H1 (cell line): ENCODE results near the gene YAF2. TPM values are rescaled to one million over a fixed set of nuclear protein-coding genes. Genes with fewer than 3 reads are reported as not detected.

ENCODE experiments used
- CTCF ChIA-PET: fragments of 300-600 bp; sonication (Branson Sonifier 250); formaldehyde crosslinking; loops from one replicate; lab custom pipeline; 2021; ENCODE audit not compliant: partially characterized antibody; lab: Charles Lee
- POLR2A ChIA-PET: fragments of 300-600 bp; sonication (Branson Sonifier 250); formaldehyde crosslinking; loops from one replicate; lab custom pipeline; 2021; ENCODE audit warnings: inconsistent platforms; ENCODE audit not compliant: partially characterized antibody; lab: Charles Lee
- DNase-seq, 2 experiments: peaks; one replicate each; pipeline versions ENCODE4 v3.0.0 to v3.0.0-alpha.2; 2010 to 2022; ENCODE audit warnings: low spot score in 2 of 2, low read depth in 1 of 2, mixed read lengths in 1 of 2
- FAIRE-seq: peaks from 2 replicates; lab custom pipeline; 2011; peaks lifted over from hg19 to GRCh38; lab: Jason Lieb, UNC
- H2AFZ ChIP-seq: 2 replicates; pipeline ENCODE4 v1.8.1; 2012; ENCODE audit warnings: low read length, inconsistent platforms
- H2AK5ac ChIP-seq: 2 replicates; pipeline ENCODE4 v1.6.1; 2013; ENCODE audit warnings: low read depth, low read length
- H2BK120ac ChIP-seq: replicated peaks from 2 replicates; pipeline ENCODE3; 2013; ENCODE audit warnings: low read depth, low read length, inconsistent platforms
- H2BK12ac ChIP-seq: 2 replicates; pipeline ENCODE4 v1.6.1; 2013; ENCODE audit warnings: low read depth, low read length
- H2BK15ac ChIP-seq: 2 replicates; pipeline ENCODE4 v1.6.1; 2013; ENCODE audit warnings: low read length
- H2BK20ac ChIP-seq: 2 replicates; pipeline ENCODE4 v1.6.1; 2013; ENCODE audit warnings: low read length
- H2BK5ac ChIP-seq: 2 replicates; pipeline ENCODE4 v1.6.1; 2013; ENCODE audit warnings: low read depth, low read length
- H3K14ac ChIP-seq: 2 replicates; pipeline ENCODE4 v1.6.1; 2013; ENCODE audit warnings: inconsistent platforms; ENCODE audit not compliant: insufficient read length
- H3K18ac ChIP-seq: 2 replicates; pipeline ENCODE4 v1.6.1; 2013; ENCODE audit warnings: low read length; ENCODE audit errors: extremely low read depth
- H3K23ac ChIP-seq: 2 replicates; pipeline ENCODE4 v1.6.1; 2013; ENCODE audit warnings: inconsistent platforms; ENCODE audit not compliant: insufficient read length
- H3K23me2 ChIP-seq: 2 replicates; pipeline ENCODE4 v1.6.1; 2013; ENCODE audit warnings: low read depth, low read length
- H3K27ac ChIP-seq: 2 replicates; pipeline ENCODE4 v1.6.1; 2011; ENCODE audit warnings: low read depth, low read length, inconsistent platforms
- H3K27me3 ChIP-seq, 4 experiments: replicated peaks in 1 of 4; 1 replicate in 1 of 4; 2 replicates in 3 of 4; pipeline versions ENCODE4 v1.6.1 to v1.8.1; 2011 to 2013; ENCODE audit warnings: low read length in 3 of 4, mild to moderate bottlenecking in 3 of 4, inconsistent platforms in 2 of 4, mixed read lengths in 2 of 4, moderate library complexity in 1 of 4; ENCODE audit not compliant: control insufficient read depth in 3 of 4, insufficient read depth in 3 of 4; ENCODE audit errors: extremely low read depth in 1 of 4
- H3K36me3 ChIP-seq, 4 experiments: 2 replicates each; pipeline versions ENCODE4 v1.6.1 to v1.8.1; 2011 to 2013; ENCODE audit warnings: mild to moderate bottlenecking in 4 of 4, low read length in 3 of 4, moderate library complexity in 2 of 4, control low read depth in 1 of 4, inconsistent platforms in 1 of 4; ENCODE audit not compliant: insufficient read depth in 4 of 4, control insufficient read depth in 2 of 4
- H3K4ac ChIP-seq: replicated peaks from 2 replicates; pipeline ENCODE3; 2013; ENCODE audit warnings: low read length, low read depth, mixed read lengths, inconsistent platforms; ENCODE audit not compliant: insufficient read length
- H3K4me1 ChIP-seq, 4 experiments: replicated peaks in 1 of 4; 1 replicate in 1 of 4; 2 replicates in 3 of 4; pipeline versions ENCODE4 v1.6.1 to v1.8.1; 2011 to 2013; ENCODE audit warnings: low read length in 3 of 4, inconsistent platforms in 2 of 4, mixed read lengths in 1 of 4; ENCODE audit not compliant: insufficient read depth in 4 of 4, control insufficient read depth in 3 of 4
- H3K4me2 ChIP-seq, 2 experiments: 2 replicates each; pipeline versions ENCODE4 v1.6.1 to v1.8.1; 2011 to 2013; ENCODE audit warnings: low read depth in 2 of 2, low read length in 2 of 2, control low read depth in 1 of 2, inconsistent platforms in 1 of 2, mild to moderate bottlenecking in 1 of 2; ENCODE audit not compliant: insufficient read depth in 1 of 2
- H3K4me3 ChIP-seq, 4 experiments: fragments of 200-600, 300-600 bp in 1 of 4; sonication (generic), shearing (Covaris generic), sonication (Bioruptor Twin) in 1 of 4; 2 replicates each; pipeline versions ENCODE4 v1.5.1 to v1.8.1; 2011 to 2016; ENCODE audit warnings: low read length in 4 of 4, low read depth in 3 of 4, control low read depth in 2 of 4, inconsistent platforms in 2 of 4, mild to moderate bottlenecking in 2 of 4, mixed read lengths in 1 of 4, moderate library complexity in 1 of 4; ENCODE audit not compliant: insufficient read depth in 2 of 4; ENCODE audit errors: extremely low read depth in 1 of 4
- H3K56ac ChIP-seq: replicated peaks from 2 replicates; pipeline ENCODE3; 2013; ENCODE audit warnings: low read depth, mild to moderate bottlenecking, mixed read lengths, low read length, inconsistent platforms; ENCODE audit not compliant: insufficient read length
- H3K79me1 ChIP-seq: 2 replicates; pipeline ENCODE4 v1.6.1; 2013; ENCODE audit warnings: low read depth, low read length, control low read depth
- H3K79me2 ChIP-seq, 2 experiments: 2 replicates each; pipeline versions ENCODE4 v1.6.1 to v1.8.1; 2012 to 2013; ENCODE audit warnings: low read length in 2 of 2, mild to moderate bottlenecking in 2 of 2, inconsistent platforms in 1 of 2; ENCODE audit not compliant: insufficient read depth in 2 of 2, control insufficient read depth in 1 of 2
- H3K9ac ChIP-seq, 4 experiments: replicated peaks in 1 of 4; 1 replicate in 1 of 4; 2 replicates in 3 of 4; pipeline versions ENCODE4 v1.6.1 to v1.8.1; 2011 to 2013; ENCODE audit warnings: low read depth in 3 of 4, low read length in 3 of 4, control low read depth in 2 of 4, mild to moderate bottlenecking in 2 of 4, moderate library complexity in 2 of 4, inconsistent platforms in 1 of 4; ENCODE audit errors: extremely low read depth in 1 of 4
- H3K9me3 ChIP-seq, 2 experiments: 2 replicates each; pipeline versions ENCODE4 v1.6.1 to v1.8.1; 2012 to 2013; ENCODE audit warnings: mild to moderate bottlenecking in 2 of 2, moderate library complexity in 2 of 2, control low read depth in 1 of 2, inconsistent platforms in 1 of 2, low read depth in 1 of 2, low read length in 1 of 2, mixed read lengths in 1 of 2; ENCODE audit not compliant: insufficient read depth in 2 of 2
- H4K20me1 ChIP-seq, 2 experiments: replicated peaks in 1 of 2; 2 replicates each; pipeline versions ENCODE3 to v1.8.1; 2011 to 2013; ENCODE audit warnings: inconsistent platforms in 2 of 2, low read length in 2 of 2, mild to moderate bottlenecking in 1 of 2; ENCODE audit not compliant: insufficient read depth in 2 of 2, control insufficient read depth in 1 of 2
- H4K5ac ChIP-seq: 2 replicates; pipeline ENCODE4 v1.6.1; 2013; ENCODE audit warnings: low read length, low read depth, mixed read lengths, inconsistent platforms; ENCODE audit not compliant: insufficient read length
- H4K8ac ChIP-seq: 2 replicates; pipeline ENCODE4 v1.8.0; 2013; ENCODE audit warnings: mild to moderate bottlenecking, moderate library complexity, low read length, inconsistent platforms; ENCODE audit not compliant: insufficient read depth; ENCODE audit errors: extremely low read depth
- H4K91ac ChIP-seq: replicated peaks from 2 replicates; pipeline ENCODE3; 2013; ENCODE audit warnings: low read length, mixed read lengths, inconsistent platforms; ENCODE audit not compliant: insufficient read length
- BACH1 ChIP-seq: IDR thresholded peaks from 2 replicates; pipeline ENCODE4 v1.6.1; 2012; ENCODE audit warnings: low read length, improper control_type of control experiment
- CTBP2 ChIP-seq: IDR thresholded peaks from 2 replicates; pipeline ENCODE4 v1.7.0; 2011; ENCODE audit warnings: borderline replicate concordance, mild to moderate bottlenecking, moderate library complexity, mixed read lengths, low read length; ENCODE audit not compliant: insufficient read depth, insufficient read length
- FOSL1 ChIP-seq: IDR thresholded peaks from 2 replicates; pipeline ENCODE4 v1.6.1; 2011; ENCODE audit warnings: mild to moderate bottlenecking, low read depth, low read length, moderate library complexity; ENCODE audit not compliant: insufficient read depth
- JUN ChIP-seq: IDR thresholded peaks from 2 replicates; pipeline ENCODE4 v1.6.1; 2011; ENCODE audit warnings: low read depth, mild to moderate bottlenecking, improper control_type of control experiment, low read length
- MAFK ChIP-seq: IDR thresholded peaks from 2 replicates; pipeline ENCODE4 v1.6.1; 2012; ENCODE audit warnings: low read depth, mild to moderate bottlenecking, improper control_type of control experiment, low read length
- NRF1 ChIP-seq: IDR thresholded peaks from 2 replicates; pipeline ENCODE4 v1.6.1; 2011; ENCODE audit warnings: mild to moderate bottlenecking, low read depth, low read length, improper control_type of control experiment
- RNF2 ChIP-seq: fragments of 200-900, 300-1000 bp; sonication (generic); IDR thresholded peaks from 2 replicates; pipeline ENCODE4 v1.7.1; 2016; ENCODE audit warnings: borderline replicate concordance, low read depth, mild to moderate bottlenecking, antibody characterized with exemption, low read length; ENCODE audit not compliant: poor library complexity, severe bottlenecking; ENCODE audit errors: missing control alignments
- RXRA ChIP-seq: IDR thresholded peaks from 2 replicates; pipeline ENCODE4 v1.6.1; 2011; ENCODE audit warnings: low read depth, mild to moderate bottlenecking, low read length, moderate library complexity; ENCODE audit not compliant: insufficient read depth
- SAP30 ChIP-seq: fragments of 300-600 bp; sonication (generic); IDR thresholded peaks from 2 replicates; pipeline ENCODE4 v1.7.1; 2012; ENCODE audit warnings: low read length, moderate library complexity, mild to moderate bottlenecking, inconsistent platforms; ENCODE audit not compliant: insufficient read depth, insufficient replicate concordance
- SP4 ChIP-seq: IDR thresholded peaks from 2 replicates; pipeline ENCODE4 v1.6.1; 2012; ENCODE audit warnings: low read length, inconsistent platforms
- SRF ChIP-seq: IDR thresholded peaks from 2 replicates; pipeline ENCODE4 v1.6.1; 2011; ENCODE audit warnings: mild to moderate bottlenecking, low read depth, low read length, moderate library complexity
- TAF1 ChIP-seq: IDR thresholded peaks from 2 replicates; pipeline ENCODE4 v1.6.1; 2011; ENCODE audit warnings: mild to moderate bottlenecking, low read depth, low read length
- TAF7 ChIP-seq: optimal IDR thresholded peaks from 2 replicates; pipeline ENCODE3; 2011; ENCODE audit warnings: low read depth, mild to moderate bottlenecking, inconsistent platforms, low read length, moderate library complexity, borderline replicate concordance
- TBP ChIP-seq: IDR thresholded peaks from 2 replicates; pipeline ENCODE4 v1.6.1; 2011; ENCODE audit warnings: low read depth, low read length, improper control_type of control experiment
- WGBS, 2 experiments: shearing (Covaris generic) in 1 of 2; methylation state at CpG; one replicate each; pipeline versions ENCODE4 v1.1.6 to v1.1.7; 2013 to 2015; ENCODE audit warnings: low lambda C conversion rate in 2 of 2, mixed read lengths in 2 of 2, inconsistent platforms in 1 of 2, low coverage in 1 of 2, missing lambda C conversion rate in 1 of 2; ENCODE audit not compliant: insufficient replicate concordance in 2 of 2, insufficient coverage in 1 of 2, insufficient read length in 1 of 2; ENCODE audit errors: extremely low coverage in 1 of 2, missing lambda C conversion rate in 1 of 2; 5-methylcytosine and 5-hydroxymethylcytosine counted together
- polyA plus RNA-seq, 7 experiments: library from polyadenylated mRNA; depleted of rRNA in 3 of 7; stranded (reverse) in 5 of 7; unstranded in 2 of 7; fragments of >200 nt in 5 of 7; fragments of 200-250 nt in 2 of 7; gene quantifications; 1 replicate in 5 of 7; 2 replicates in 1 of 7; 4 replicates in 1 of 7; pipeline versions ENCODE4 v1.2.1 to v1.2.3, GENCODE V29; 2011 to 2013; ENCODE audit warnings: missing spikeins in 2 of 7, mixed read lengths in 2 of 7
- total RNA-seq: library from RNA; stranded (reverse); fragmentation: NEBNext Ultra II Directional; extraction: Animal tissue kit (Norgen Biotek cat#: 25700); gene quantifications from 2 replicates; pipeline ENCODE4 v1.2.1, GENCODE V29; 2021

The YAF2 gene
- total and polyA plus RNA-seq, 2 of the 8 experiments (the other 6 are each of a cell fraction or from before 2014, with no cell fraction given) = 0.50 to 2.2 TPM

- H2BK120ac ChIP-seq = no peak overlapping the region
These were observed 43.8 kb upstream of the YAF2 start for GRCh38 chr12:42281844-42282243.

More at GRCh38 chr12:42281844-42282243, 43.8 kb upstream of the YAF2 start:
- FAIRE-seq (no peak), DNase-seq (no peak)
- no peak overlapping the region for H3K4me2 ChIP-seq
- no peak overlapping the region for H4K91ac ChIP-seq
- POLR2A ChIA-PET = no interaction called here
- H2BK12ac ChIP-seq = no peak overlapping the region
- H2BK15ac ChIP-seq = no peak overlapping the region
- H3K4me1 ChIP-seq = no peaks in the 10 kb centered on the region
- TF ChIP-seq RNF2 (no peak), FOSL1 (no peak), BACH1 (no peak), NRF1 (no peak), SRF (no peak), SAP30 (no peak), RXRA (no peak), MAFK (no peak), TBP (no peak), TAF7 (no peak), JUN (no peak), CTBP2 (no peak), SP4 (no peak), TAF1 (no peak)
- no peak overlapping the region for H3K4me3 ChIP-seq
- CTCF ChIA-PET = no interaction called here
- H2AK5ac ChIP-seq = no peak overlapping the region
- H3K9ac ChIP-seq = no peak overlapping the region
- H3K4ac ChIP-seq = no peak overlapping the region
- H3K79me1 ChIP-seq = no peaks in the 10 kb centered on the region
- H3K27ac ChIP-seq = no peak overlapping the region
- no peak overlapping the region for H2AFZ ChIP-seq
- H3K9me3 ChIP-seq = no peaks in the 10 kb centered on the region
- H2BK20ac ChIP-seq = no peak overlapping the region
- no peak overlapping the region for H2BK5ac ChIP-seq
- H4K20me1 ChIP-seq = no peaks in the 10 kb centered on the region
- H4K8ac ChIP-seq = no peak overlapping the region
- H3K23ac ChIP-seq = no peak overlapping the region
- no peak overlapping the region for H3K18ac ChIP-seq
- no peaks in the 10 kb centered on the region for H3K23me2 ChIP-seq
- H3K36me3 ChIP-seq = no peaks in the 10 kb centered on the region
- WGBS, 2 experiments = 95% methylated on average over 3 of the region's 3 CpGs; no CpG with 5 or more reads in 1 of the 2 experiments
- H4K5ac ChIP-seq = no peak overlapping the region
- no peaks in the 10 kb centered on the region for H3K79me2 ChIP-seq
- H3K14ac ChIP-seq = no peak overlapping the region
- no peaks in the 10 kb centered on the region for H3K27me3 ChIP-seq
- no peak overlapping the region for H3K56ac ChIP-seq
